OCI-LY7 (cell line): ENCODE data around the gene PTBP3. TPM values are rescaled to one million over a fixed set of nuclear protein-coding genes. Genes with fewer than 3 reads are reported as not detected.

Experiments
- BruUV-seq: library from RNA; stranded (reverse); fragments of 400-500 nt; replicated peaks from 2 replicates; lab custom pipeline; 2021; lab: Mats Ljungman, UMichigan
- CTCF ChIA-PET: fragments of 300-600 bp; sonication (Branson Sonifier 250); formaldehyde crosslinking; loops from one replicate; lab custom pipeline; 2022; ENCODE audit warnings: antibody characterized with exemption; ENCODE audit not compliant: unreplicated experiment; lab: Charles Lee
- POLR2A ChIA-PET: fragments of 300-600 bp; sonication (Branson Sonifier 250); formaldehyde crosslinking; loops from one replicate; lab custom pipeline; 2022; ENCODE audit warnings: antibody characterized with exemption; lab: Charles Lee
- DNase-seq: peaks from one replicate; pipeline ENCODE4 v3.0.0-alpha.2; 2015; ENCODE audit warnings: low spot score
- H2AFZ ChIP-seq: fragments of 200-600 bp; sonication (generic), shearing (Covaris generic); 2 replicates; pipeline ENCODE4 v1.6.1; 2014; ENCODE audit warnings: mild to moderate bottlenecking, antibody characterized with exemption, low read length, moderate library complexity
- H3K27ac ChIP-seq: fragments of 200-600 bp; sonication (generic); 2 replicates; pipeline ENCODE4 v1.5.1; 2014; ENCODE audit warnings: mixed run types, low read depth, mild to moderate bottlenecking, moderate library complexity, low read length, inconsistent platforms; ENCODE audit not compliant: poor library complexity, severe bottlenecking
- H3K36me3 ChIP-seq: fragments of 200-600 bp; sonication (generic); 2 replicates; pipeline ENCODE4 v1.6.1; 2014; ENCODE audit warnings: mild to moderate bottlenecking, antibody characterized with exemption, low read length, moderate library complexity, mixed read lengths; ENCODE audit not compliant: insufficient read depth
- H3K4me1 ChIP-seq: fragments of 200-600 bp; sonication (generic); 2 replicates; pipeline ENCODE4 v1.5.1; 2014; ENCODE audit warnings: mild to moderate bottlenecking, low read length; ENCODE audit not compliant: insufficient read depth, poor library complexity, severe bottlenecking
- H3K4me2 ChIP-seq: fragments of 200-600 bp; sonication (generic); 2 replicates; pipeline ENCODE4 v1.6.1; 2014; ENCODE audit warnings: mild to moderate bottlenecking, low read length
- H3K4me3 ChIP-seq: fragments of 200-600 bp; sonication (generic); 2 replicates; pipeline ENCODE4 v1.5.1; 2014; ENCODE audit warnings: mild to moderate bottlenecking, low read depth, low read length; ENCODE audit not compliant: poor library complexity, severe bottlenecking
- H3K79me2 ChIP-seq: fragments of 200-600 bp; sonication (generic); 2 replicates; pipeline ENCODE4 v1.6.1; 2016; ENCODE audit warnings: low read depth, mild to moderate bottlenecking, low read length, moderate library complexity, mixed read lengths; ENCODE audit not compliant: insufficient read depth
- H3K9me2 ChIP-seq: fragments of 200-600 bp; sonication (generic); 2 replicates; pipeline ENCODE4 v1.6.1; 2016; ENCODE audit warnings: mild to moderate bottlenecking, low read length, mixed read lengths; ENCODE audit not compliant: insufficient read depth
- H3K9me3 ChIP-seq: fragments of 200-600 bp; sonication (generic); 2 replicates; pipeline ENCODE4 v1.6.1; 2014; ENCODE audit warnings: mild to moderate bottlenecking, mixed run types, low read length, mixed read lengths
- H4K20me1 ChIP-seq: fragments of 200-600 bp; sonication (generic); 2 replicates; pipeline ENCODE4 v1.6.1; 2014; ENCODE audit warnings: mild to moderate bottlenecking, antibody characterized with exemption, low read length, moderate library complexity, mixed read lengths; ENCODE audit not compliant: insufficient read depth
- EZH2phosphoT487 ChIP-seq: fragments of 200-600 bp; sonication (generic); IDR thresholded peaks from 2 replicates; pipeline ENCODE4 v1.6.1; 2018; ENCODE audit warnings: low read depth, borderline replicate concordance, mild to moderate bottlenecking, mixed run types, antibody characterized with exemption, low read length, moderate library complexity, mixed read lengths
- intact Hi-C: fragments of 100-400 bp; cut with micrococcal nuclease; formaldehyde crosslinking; loops from one replicate; pipeline ENCODE4 v1.10.0; 2022; ENCODE audit not compliant: unreplicated experiment
- total RNA-seq, 2 experiments: library from RNA; depleted of rRNA in 1 of 2; stranded (reverse); fragments of >200 nt in 1 of 2; shearing (Covaris generic) in 1 of 2; gene quantifications; 2 replicates each; pipeline ENCODE4 v1.2.3, GENCODE V29; 2014 to 2022
- TF ChIP-seq, protein P1 (sequence below): fragments of 200-600 bp; sonication (generic); conservative IDR thresholded peaks from 2 replicates; pipeline ENCODE4 v1.5.1; 2014; ENCODE audit warnings: mild to moderate bottlenecking, antibody characterized with exemption, low read length, moderate library complexity, mixed read lengths

The PTBP3 gene
- total RNA-seq, 2 experiments from 2014 or later, result 38.1 to 98.2 TPM

GRCh38 chr9:112174222-112174964 is 159.0 kb downstream of the PTBP3 start:
- no peaks in the 10 kb centered on the region for H3K79me2 ChIP-seq

GRCh38 chr9:112173489-112174221 is 159.8 kb downstream of the PTBP3 start:
- Histone ChIP-seq H4K20me1 (no peaks in the 10 kb centered on the region), H3K9me2 (no peaks in the 10 kb centered on the region), H3K4me2 (no peak overlapping the region), H3K79me2 (no peaks in the 10 kb centered on the region), H3K27ac (no peak overlapping the region), H2AFZ (no peak overlapping the region), H3K9me3 (no peaks in the 10 kb centered on the region), H3K36me3 (no peaks in the 10 kb centered on the region), H3K4me1 (no peaks in the 10 kb centered on the region), H3K4me3 (no peak overlapping the region)
- TF ChIP-seq, protein P1, sequence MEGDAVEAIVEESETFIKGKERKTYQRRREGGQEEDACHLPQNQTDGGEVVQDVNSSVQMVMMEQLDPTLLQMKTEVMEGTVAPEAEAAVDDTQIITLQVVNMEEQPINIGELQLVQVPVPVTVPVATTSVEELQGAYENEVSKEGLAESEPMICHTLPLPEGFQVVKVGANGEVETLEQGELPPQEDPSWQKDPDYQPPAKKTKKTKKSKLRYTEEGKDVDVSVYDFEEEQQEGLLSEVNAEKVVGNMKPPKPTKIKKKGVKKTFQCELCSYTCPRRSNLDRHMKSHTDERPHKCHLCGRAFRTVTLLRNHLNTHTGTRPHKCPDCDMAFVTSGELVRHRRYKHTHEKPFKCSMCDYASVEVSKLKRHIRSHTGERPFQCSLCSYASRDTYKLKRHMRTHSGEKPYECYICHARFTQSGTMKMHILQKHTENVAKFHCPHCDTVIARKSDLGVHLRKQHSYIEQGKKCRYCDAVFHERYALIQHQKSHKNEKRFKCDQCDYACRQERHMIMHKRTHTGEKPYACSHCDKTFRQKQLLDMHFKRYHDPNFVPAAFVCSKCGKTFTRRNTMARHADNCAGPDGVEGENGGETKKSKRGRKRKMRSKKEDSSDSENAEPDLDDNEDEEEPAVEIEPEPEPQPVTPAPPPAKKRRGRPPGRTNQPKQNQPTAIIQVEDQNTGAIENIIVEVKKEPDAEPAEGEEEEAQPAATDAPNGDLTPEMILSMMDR, result no peak
- no peak for TF ChIP-seq EZH2phosphoT487
- ChIA-PET CTCF (no interaction called here), POLR2A (no interaction called here)
- DNase-seq, result no peak
- intact Hi-C loops, result no loop called here
- no TSS peak for BruUV-seq

More at GRCh38 chr9:112174222-112174964, 159.0 kb downstream of the PTBP3 start:
- intact Hi-C loops, result no loop called here
- no peak for DNase-seq
- no peak overlapping the region for H3K4me3 ChIP-seq
- H3K9me3 ChIP-seq, result no peaks in the 10 kb centered on the region
- no peaks in the 10 kb centered on the region for H3K9me2 ChIP-seq
- H3K4me1 ChIP-seq, result no peaks in the 10 kb centered on the region
- H2AFZ ChIP-seq, result no peak overlapping the region
- BruUV-seq, result no TSS peak
- no peak for TF ChIP-seq EZH2phosphoT487
- TF ChIP-seq, protein P1, result no peak
- no peaks in the 10 kb centered on the region for H3K36me3 ChIP-seq
- H3K27ac ChIP-seq, result no peak overlapping the region
- ChIA-PET CTCF (no interaction called here), POLR2A (interaction anchor here (0.6 kb wide), 1 partner anchor 846 kb away, joined by 3 read pairs; no protein-coding TSS in a partner anchor)
- H4K20me1 ChIP-seq, result no peaks in the 10 kb centered on the region
- H3K4me2 ChIP-seq, result no peak overlapping the region

GRCh38 chr9:112170968-112171367 is 162.5 kb downstream of the PTBP3 start:
- Histone ChIP-seq H2AFZ (no peak overlapping the region), H3K4me3 (no peak overlapping the region), H3K4me1 (no peaks in the 10 kb centered on the region), H3K4me2 (no peak overlapping the region), H4K20me1 (no peaks in the 10 kb centered on the region), H3K9me3 (no peaks in the 10 kb centered on the region), H3K79me2 (no peaks in the 10 kb centered on the region), H3K27ac (no peak overlapping the region), H3K9me2 (no peaks in the 10 kb centered on the region), H3K36me3 (no peaks in the 10 kb centered on the region)
- POLR2A ChIA-PET, result no interaction called here
- no peak for TF ChIP-seq EZH2phosphoT487
- TF ChIP-seq, protein P1, result no peak
- no TSS peak for BruUV-seq
- no peak for DNase-seq
- CTCF ChIA-PET, result no interaction called here
- intact Hi-C loops, result no loop called here
